ENCODE data around the gene TRIP10. TPM values are rescaled to one million over a fixed set of nuclear protein-coding genes. Genes with fewer than 3 reads are reported as not detected.

TRIP10 gene
- total and polyA plus RNA-seq, 2 donors (not counting 1 experiment from before 2014, with no cell fraction given) = 32.3 to 35.3 TPM

DNA sequence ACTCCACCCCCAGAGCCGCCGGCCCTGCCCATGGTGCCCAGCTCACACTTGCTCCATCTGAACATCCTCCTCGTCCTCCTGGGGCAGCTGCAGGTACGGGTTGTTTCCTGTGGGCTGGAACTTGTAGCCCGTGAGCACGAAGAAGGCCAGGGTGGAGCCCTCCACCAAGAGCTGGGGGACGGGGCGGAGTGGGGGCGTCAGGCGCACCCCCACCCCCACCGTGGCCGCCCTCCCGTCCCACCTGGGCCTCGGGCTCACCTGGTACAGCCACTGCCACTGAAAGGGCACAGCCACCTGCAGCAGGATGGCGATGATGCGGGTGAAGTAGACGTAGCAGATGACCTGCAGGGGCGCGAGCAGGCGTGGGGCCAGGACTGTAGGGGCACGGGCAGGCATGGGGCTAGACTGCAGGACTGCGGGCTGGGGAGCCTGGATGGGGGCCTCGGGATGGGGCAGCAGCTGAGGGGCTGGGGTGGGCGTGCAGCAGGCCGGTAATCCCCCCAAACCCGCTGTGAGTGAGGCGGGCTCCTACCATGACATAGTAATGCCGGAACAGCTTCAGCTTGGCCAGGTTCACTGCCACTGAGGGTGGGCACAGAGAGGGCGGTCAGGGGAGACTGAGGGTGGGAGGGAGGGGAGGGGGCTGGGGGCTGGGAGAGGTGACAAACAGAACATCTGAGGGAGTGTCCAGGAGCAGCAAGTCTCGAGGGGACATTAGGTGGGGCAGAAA, 8.4 kb upstream of the TRIP10 start:
- TF ChIP-seq EZH2 (IDR thresholded peaks at IDR 0.05; ENCODE audit: low read length, missing control alignments) (no peak), CTCF (conservative IDR thresholded peaks at IDR 0.05 in 1 of 2, IDR thresholded peaks at IDR 0.05 in 1 of 2; ENCODE audit: low read depth in 1 of 2, low read length in 2 of 2) (no peak)
- Histone ChIP-seq H3K9ac (ENCODE audit: insufficient read depth, low read length) (no peak overlapping the region), H3K4me3 (replicated peaks in 1 of 4; ENCODE audit: control extremely low read depth in 1 of 4, insufficient read depth in 1 of 4, low read depth in 3 of 4, low read length in 4 of 4) (no peak overlapping the region), H3K27me3 (ENCODE audit: control insufficient read depth, insufficient read depth, low read length) (no peaks in the 10 kb centered on the region), H3K79me2 (ENCODE audit: control insufficient read depth, insufficient read depth, low read length) (no peaks in the 10 kb centered on the region), H3K4me2 (ENCODE audit: extremely low read depth, insufficient read depth, low read length) (no peak overlapping the region), H2AFZ (ENCODE audit: low read length) (no peak overlapping the region), H4K20me1 (ENCODE audit: control insufficient read depth, extremely low read depth, insufficient read depth, low read length) (no peaks in the 10 kb centered on the region), H3K36me3 (ENCODE audit: control insufficient read depth, insufficient read depth, low read length) (peaks cover 3% of the 10 kb centered on the region), H3K4me1 (ENCODE audit: control insufficient read depth, extremely low read depth, insufficient read depth, low read length) (peaks cover 3% of the 10 kb centered on the region), H3K27ac (ENCODE audit: insufficient read depth, low read length) (no peak overlapping the region), H3K9me3 (ENCODE audit: control insufficient read depth, insufficient read depth, low read depth, low read length) (no peaks in the 10 kb centered on the region)
- no peak for DNase-seq (ENCODE audit: low read depth in 2 of 2)

GRCh38 chr19:6731822-6732221, 7.7 kb upstream of the TRIP10 start:
- Histone ChIP-seq H3K36me3 (ENCODE audit: control insufficient read depth, insufficient read depth, low read length) (peaks cover 3% of the 10 kb centered on the region), H3K9me3 (ENCODE audit: control insufficient read depth, insufficient read depth, low read depth, low read length) (no peaks in the 10 kb centered on the region), H4K20me1 (ENCODE audit: control insufficient read depth, extremely low read depth, insufficient read depth, low read length) (no peaks in the 10 kb centered on the region), H3K4me2 (ENCODE audit: extremely low read depth, insufficient read depth, low read length) (no peak overlapping the region), H3K27ac (ENCODE audit: insufficient read depth, low read length) (no peak overlapping the region), H3K4me1 (ENCODE audit: control insufficient read depth, extremely low read depth, insufficient read depth, low read length) (peaks cover 3% of the 10 kb centered on the region), H3K79me2 (ENCODE audit: control insufficient read depth, insufficient read depth, low read length) (no peaks in the 10 kb centered on the region), H2AFZ (ENCODE audit: low read length) (no peak overlapping the region), H3K4me3 (replicated peaks in 1 of 4; ENCODE audit: control extremely low read depth in 1 of 4, insufficient read depth in 1 of 4, low read depth in 3 of 4, low read length in 4 of 4) (no peak overlapping the region), H3K27me3 (ENCODE audit: control insufficient read depth, insufficient read depth, low read length) (no peaks in the 10 kb centered on the region), H3K9ac (ENCODE audit: insufficient read depth, low read length) (no peak overlapping the region)
- DNase-seq (ENCODE audit: low read depth in 2 of 2) = no peak
- TF ChIP-seq EZH2 (IDR thresholded peaks at IDR 0.05; ENCODE audit: low read length, missing control alignments) (no peak), CTCF (conservative IDR thresholded peaks at IDR 0.05 in 1 of 2, IDR thresholded peaks at IDR 0.05 in 1 of 2; ENCODE audit: low read depth in 1 of 2, low read length in 2 of 2) (no peak)

- no peaks in the 10 kb centered on the region for H3K79me2 ChIP-seq (ENCODE audit: control insufficient read depth, insufficient read depth, low read length)
- no peak overlapping the region for H2AFZ ChIP-seq (ENCODE audit: low read length)
- no peaks in the 10 kb centered on the region for H3K9me3 ChIP-seq (ENCODE audit: control insufficient read depth, insufficient read depth, low read depth, low read length)
- H3K4me3 ChIP-seq (replicated peaks in 1 of 4; ENCODE audit: control extremely low read depth in 1 of 4, insufficient read depth in 1 of 4, low read depth in 3 of 4, low read length in 4 of 4) = no peak overlapping the region
- DNase-seq (ENCODE audit: low read depth in 2 of 2) = no peak
- peaks cover 3% of the 10 kb centered on the region for H3K4me1 ChIP-seq (ENCODE audit: control insufficient read depth, extremely low read depth, insufficient read depth, low read length)
- no peak overlapping the region for H3K27ac ChIP-seq (ENCODE audit: insufficient read depth, low read length)
- H3K9ac ChIP-seq (ENCODE audit: insufficient read depth, low read length) = no peak overlapping the region
- peaks cover 3% of the 10 kb centered on the region for H3K36me3 ChIP-seq (ENCODE audit: control insufficient read depth, insufficient read depth, low read length)
- H3K27me3 ChIP-seq (ENCODE audit: control insufficient read depth, insufficient read depth, low read length) = no peaks in the 10 kb centered on the region
- H4K20me1 ChIP-seq (ENCODE audit: control insufficient read depth, extremely low read depth, insufficient read depth, low read length) = no peaks in the 10 kb centered on the region
- TF ChIP-seq CTCF (conservative IDR thresholded peaks at IDR 0.05 in 1 of 2, IDR thresholded peaks at IDR 0.05 in 1 of 2; ENCODE audit: low read depth in 1 of 2, low read length in 2 of 2) (no peak), EZH2 (IDR thresholded peaks at IDR 0.05; ENCODE audit: low read length, missing control alignments) (no peak)
- no peak overlapping the region for H3K4me2 ChIP-seq (ENCODE audit: extremely low read depth, insufficient read depth, low read length)
Measured at GRCh38 chr19:6732803-6733337, 6.6 kb upstream of the TRIP10 start.

Data from fibroblast of lung (primary cell).